NCI-H524 (cell line): ENCODE data around the gene FAM120A.
A peak's percentile ranks its signal among the peaks of the same experiment; 100 is the strongest.

ENCODE experiments used
- DNase-seq, 2 experiments: peaks; one replicate each; lab custom pipeline; 2025; lab: John Stamatoyannopoulos, UW

Gene FAM120A

GRCh38 chr9:93558503-93558902 is 107.0 kb downstream of the FAM120A start:
- no peak for DNase-seq

- no peak for DNase-seq
Observed at GRCh38 chr9:93560991-93561390, 109.5 kb downstream of the FAM120A start.

GRCh38 chr9:93562157-93562556 is 110.7 kb downstream of the FAM120A start:
- peak in 1 of 2 experiments; percentile 37 for DNase-seq

- no peak for DNase-seq
Observed at GRCh38 chr9:93565089-93565488, 113.6 kb downstream of the FAM120A start.

- DNase-seq, result peak; percentile 92 to 98
Observed at GRCh38 chr9:93566408-93567270, 115.2 kb downstream of the FAM120A start.

- DNase-seq, result peak in 1 of 2 experiments; percentile 21
Observed at GRCh38 chr9:93567271-93567959, 115.9 kb downstream of the FAM120A start.

GRCh38 chr9:93568169-93568568 is 116.7 kb downstream of the FAM120A start:
- DNase-seq, result no peak

- no peak for DNase-seq
Observed at GRCh38 chr9:93569621-93570174, 118.2 kb downstream of the FAM120A start.

GRCh38 chr9:93572221-93572620 is 120.7 kb downstream of the FAM120A start:
- no peak for DNase-seq

- no peak for DNase-seq
Observed at GRCh38 chr9:93572636-93573515, 121.4 kb downstream of the FAM120A start.

- no peak for DNase-seq
Observed at GRCh38 chr9:93573516-93573828, 122.0 kb downstream of the FAM120A start.

GRCh38 chr9:93574091-93574899 is 122.8 kb downstream of the FAM120A start:
- no peak for DNase-seq

- DNase-seq, result no peak
Observed at GRCh38 chr9:93574900-93575795, 123.7 kb downstream of the FAM120A start.

- DNase-seq, result peak in 1 of 2 experiments; percentile 24
Observed at GRCh38 chr9:93575796-93576257, 124.3 kb downstream of the FAM120A start.

- peak in 1 of 2 experiments; percentile 27 for DNase-seq
Observed at GRCh38 chr9:93576258-93577077, 125.0 kb downstream of the FAM120A start, which contains the start of gene PHF2. Gene PHF2 (plus strand): TSS chr9:93576584. CDS start chr9:93576774, 190 bp downstream.

- DNase-seq, result peak in 1 of 2 experiments; percentile 29
Observed at GRCh38 chr9:93577078-93577974, 125.8 kb downstream of the FAM120A start.

- DNase-seq, result no peak
Observed at GRCh38 chr9:93577975-93578682, 126.6 kb downstream of the FAM120A start.
